Sigmoid colon (tissue), 7 donors: ENCODE results near the gene COL12A1. TPM values are rescaled to one million over a fixed set of nuclear protein-coding genes. Genes with fewer than 3 reads are reported as not detected.
A peak's percentile ranks its signal among the peaks of the same experiment; 100 is the strongest.

Experiments
- DNase-seq: peaks from one replicate; pipeline ENCODE4 v3.0.0-alpha.2; 2019
- H3K27ac ChIP-seq, 4 donors: fragments of 200-600 bp; sonication (generic); one replicate each; pipeline ENCODE4 v1.5.1; 2016 to 2019; ENCODE audit warnings: mild to moderate bottlenecking in 1 of 4
- H3K27me3 ChIP-seq, 3 donors: fragments of 200-600 bp; sonication (generic); one replicate each; pipeline ENCODE4 v1.5.1; 2019; ENCODE audit warnings: mild to moderate bottlenecking in 1 of 3
- H3K36me3 ChIP-seq, 4 donors: fragments of 200-600 bp; sonication (generic); one replicate each; pipeline ENCODE4 v1.5.1; 2016 to 2019
- H3K4me1 ChIP-seq, 4 donors: fragments of 200-600 bp; sonication (generic); one replicate each; pipeline ENCODE4 v1.5.1; 2017 to 2019
- H3K4me3 ChIP-seq, 4 donors: fragments of 200-600 bp; sonication (generic); one replicate each; pipeline ENCODE4 v1.5.1; 2017 to 2019; ENCODE audit warnings: mild to moderate bottlenecking in 2 of 4, moderate library complexity in 1 of 4
- H3K9me3 ChIP-seq, 4 donors: fragments of 200-600 bp in 3 of 4; sonication (generic) in 3 of 4; one replicate each; pipeline versions ENCODE4 v1.5.1 to v1.6.1; 2013 to 2019
- CTCF ChIP-seq, 4 experiments: fragments of 450-650 bp in 3 of 4; fragments of 200-600 bp in 1 of 4; IDR thresholded peaks; one replicate each; pipeline ENCODE4 v1.5.1; 2016 to 2019; ENCODE audit warnings: antibody characterized with exemption in 4 of 4, mild to moderate bottlenecking in 3 of 4, moderate library complexity in 2 of 4
- EP300 ChIP-seq, 4 donors: sonication (generic); formaldehyde crosslinking; IDR thresholded peaks; one replicate each; pipeline ENCODE4 v1.6.1; 2017; ENCODE audit warnings: antibody characterized with exemption in 4 of 4
- POLR2A ChIP-seq, 2 donors: fragments of 450-650 bp; IDR thresholded peaks; one replicate each; pipeline ENCODE4 v1.6.1; 2016; ENCODE audit warnings: antibody characterized with exemption in 2 of 2, mild to moderate bottlenecking in 2 of 2, moderate library complexity in 2 of 2
- POLR2AphosphoS5 ChIP-seq, 4 donors: sonication (generic); formaldehyde crosslinking; IDR thresholded peaks; one replicate each; pipeline ENCODE4 v1.6.1; 2017; ENCODE audit warnings: antibody characterized with exemption in 4 of 4
- WGBS, 2 donors: extraction: QIAGEN DNeasy Blood & Tissue Kit; methylation state at CpG; one replicate each; pipeline ENCODE4 v1.1.7; 2013; 5-methylcytosine and 5-hydroxymethylcytosine counted together
- intact Hi-C: fragments of 100-400 bp; cut with DNase I; formaldehyde crosslinking; loops from one replicate; pipeline ENCODE4 v1.15.1; 2023
- polyA plus RNA-seq, 3 donors: library from polyadenylated mRNA; stranded (reverse); fragments of 200-250 nt; gene quantifications; one replicate each; pipeline ENCODE4 v1.2.3, GENCODE V29; 2013
- total RNA-seq, 4 donors: library from RNA; depleted of rRNA; stranded (reverse); fragments of >200 nt; gene quantifications; one replicate each; pipeline ENCODE4 v1.1.0, GENCODE V29; 2016
- donor health status: healthy with polysubstance abuse.
- donor health status: Bipolar disorder and iron deficiency.
- donor health status: healthy.

COL12A1 gene
- total and polyA plus RNA-seq, 7 donors, result 2.1 to 328 (median 129) TPM

- H3K4me1 ChIP-seq, result peaks cover 0 to 19% (median 6%) of the 10 kb centered on the region in 4 donors
- intact Hi-C loops, result no loop called here
- TF ChIP-seq EP300 (IDR thresholded peaks at IDR 0.05), result no peak
- no peak for TF ChIP-seq POLR2A (IDR thresholded peaks at IDR 0.05)
- no peak for TF ChIP-seq CTCF (IDR thresholded peaks at IDR 0.05)
- no peaks in the 10 kb centered on the region for H3K27me3 ChIP-seq
- 12 to 26% methylated on average over 4 of the region's 4 CpGs for WGBS, 2 donors
- DNase-seq, result no peak
- H3K36me3 ChIP-seq, result no peaks in the 10 kb centered on the region
- peak overlapping the region in 3 of 4 donors; percentile 25 to 37 (median 31) for H3K27ac ChIP-seq
- no peaks in the 10 kb centered on the region for H3K9me3 ChIP-seq
- no peak overlapping the region for H3K4me3 ChIP-seq
These were observed 11.3 kb upstream of the COL12A1 start for GRCh38 chr6:75217193-75217592.

GRCh38 chr6:75215291-75215690 is 9.4 kb upstream of the COL12A1 start:
- H3K36me3 ChIP-seq, result no peaks in the 10 kb centered on the region
- no peak for DNase-seq
- TF ChIP-seq EP300 (IDR thresholded peaks at IDR 0.05), result no peak
- 76 to 77% methylated on average over 4 of the region's 4 CpGs for WGBS, 2 donors
- H3K27ac ChIP-seq, result no peak overlapping the region
- H3K9me3 ChIP-seq, result no peaks in the 10 kb centered on the region
- peaks cover 0 to 30% (median 6%) of the 10 kb centered on the region in 4 donors for H3K4me1 ChIP-seq
- intact Hi-C loops, result no loop called here
- H3K27me3 ChIP-seq, result no peaks in the 10 kb centered on the region
- no peak overlapping the region for H3K4me3 ChIP-seq

GRCh38 chr6:75213732-75214131 is 7.9 kb upstream of the COL12A1 start:
- no peak for TF ChIP-seq CTCF (IDR thresholded peaks at IDR 0.05)
- no peak for TF ChIP-seq POLR2AphosphoS5 (IDR thresholded peaks at IDR 0.05)
- no peak for TF ChIP-seq POLR2A (IDR thresholded peaks at IDR 0.05)
- no peak for TF ChIP-seq EP300 (IDR thresholded peaks at IDR 0.05)
- 88 to 91% methylated on average over 2 of the region's 2 CpGs for WGBS, 2 donors
- H3K4me1 ChIP-seq, result peaks cover 0 to 34% (median 7%) of the 10 kb centered on the region in 4 donors
- H3K27ac ChIP-seq, result no peak overlapping the region
- no peak for DNase-seq
- H3K9me3 ChIP-seq, result no peaks in the 10 kb centered on the region
- intact Hi-C loops, result loop anchor here (5.0 kb wide), 1 partner anchor 1536 kb away; no protein-coding TSS in a partner anchor
- H3K27me3 ChIP-seq, result no peaks in the 10 kb centered on the region
- H3K4me3 ChIP-seq, result no peak overlapping the region
- H3K36me3 ChIP-seq, result no peaks in the 10 kb centered on the region

GRCh38 chr6:75213112-75213511 is 7.3 kb upstream of the COL12A1 start:
- Histone ChIP-seq H3K4me1 (peaks cover 0 to 39% (median 9%) of the 10 kb centered on the region in 4 donors), H3K36me3 (no peaks in the 10 kb centered on the region), H3K9me3 (no peaks in the 10 kb centered on the region), H3K27ac (no peak overlapping the region), H3K4me3 (no peak overlapping the region), H3K27me3 (no peaks in the 10 kb centered on the region)
- TF ChIP-seq EP300 (IDR thresholded peaks at IDR 0.05) (no peak), POLR2AphosphoS5 (IDR thresholded peaks at IDR 0.05) (no peak), CTCF (IDR thresholded peaks at IDR 0.05) (no peak), POLR2A (IDR thresholded peaks at IDR 0.05) (no peak)
- DNase-seq, result no peak
- intact Hi-C loops, result loop anchor here (5.0 kb wide), 1 partner anchor 1536 kb away; no protein-coding TSS in a partner anchor
- WGBS, 2 donors, result 20 to 58% methylated on average over 1 of the region's 1 CpG

GRCh38 chr6:75211920-75212590 is 6.2 kb upstream of the COL12A1 start:
- Histone ChIP-seq H3K4me1 (peaks cover 0 to 31% (median 12%) of the 10 kb centered on the region in 4 donors), H3K4me3 (no peak overlapping the region), H3K36me3 (no peaks in the 10 kb centered on the region), H3K27me3 (no peaks in the 10 kb centered on the region), H3K9me3 (no peaks in the 10 kb centered on the region), H3K27ac (no peak overlapping the region)
- intact Hi-C loops, result loop anchor here (1.0 to 5.0 kb wide), 2 partner anchors 1473 to 1535 kb away; no protein-coding TSS in a partner anchor
- no peak for TF ChIP-seq POLR2A (IDR thresholded peaks at IDR 0.05)
- TF ChIP-seq CTCF (IDR thresholded peaks at IDR 0.05), result no peak
- no peak for TF ChIP-seq POLR2AphosphoS5 (IDR thresholded peaks at IDR 0.05)
- TF ChIP-seq EP300 (IDR thresholded peaks at IDR 0.05), result no peak
- 4 to 32% methylated on average over 3 of the region's 3 CpGs for WGBS, 2 donors
- no peak for DNase-seq
